ENCODE measurements around the gene PDS5B. TPM values are rescaled to one million over a fixed set of nuclear protein-coding genes. Genes with fewer than 3 reads are reported as not detected.
"Not testable (repeated sequence)": the region's sequence is repeated elsewhere in the genome, so short reads cannot be mapped to it uniquely, and the experiment has no call there.

PDS5B gene
- total RNA-seq, 1 experiment from 2014 or later, result 25.4 TPM

- TF ChIP-seq CTCF (IDR thresholded peaks at IDR 0.05; ENCODE audit: unreplicated experiment), result no peak
- no TSS peak for BruUV-seq (replicated peaks)
- intact Hi-C loops (cut with micrococcal nuclease), result no loop called here
- Mint-ChIP-seq H3K27ac (ENCODE audit: low read depth, unreplicated experiment) (no peak overlapping the region), H3K36me3 (ENCODE audit: insufficient read depth, unreplicated experiment) (peaks cover 15% of the 10 kb centered on the region), H3K9me3 (ENCODE audit: unreplicated experiment) (no peaks in the 10 kb centered on the region), H3K27me3 (ENCODE audit: insufficient read depth, unreplicated experiment) (no peaks in the 10 kb centered on the region), H3K4me1 (ENCODE audit: insufficient read depth, unreplicated experiment) (peaks cover 14% of the 10 kb centered on the region), H3K4me3 (ENCODE audit: unreplicated experiment) (no peak overlapping the region)
- no peak for DNase-seq (ENCODE audit: unreplicated experiment)
- ChIA-PET POLR2A (interaction anchor here (0.7 kb wide), 1 partner anchor 18 kb away, joined by 4 read pairs; no protein-coding TSS in a partner anchor), CTCF (interaction anchor here (0.7 kb wide), 1 partner anchor 46 kb away, joined by 4 read pairs; no protein-coding TSS in a partner anchor)
Observed at GRCh38 chr13:32726374-32727037, 140.3 kb downstream of the PDS5B start.

GRCh38 chr13:32728327-32728726, 142.1 kb downstream of the PDS5B start:
- Mint-ChIP-seq H3K27ac (ENCODE audit: low read depth, unreplicated experiment) (no peak overlapping the region), H3K4me3 (ENCODE audit: unreplicated experiment) (no peak overlapping the region), H3K4me1 (ENCODE audit: insufficient read depth, unreplicated experiment) (peaks cover 23% of the 10 kb centered on the region), H3K9me3 (ENCODE audit: unreplicated experiment) (no peaks in the 10 kb centered on the region), H3K27me3 (ENCODE audit: insufficient read depth, unreplicated experiment) (no peaks in the 10 kb centered on the region), H3K36me3 (ENCODE audit: insufficient read depth, unreplicated experiment) (peaks cover 11% of the 10 kb centered on the region)
- ChIA-PET CTCF (interaction anchor here (0.7 kb wide), 1 partner anchor 165 kb away, joined by 3 read pairs; no protein-coding TSS in a partner anchor), POLR2A (no interaction called here)
- no peak for TF ChIP-seq CTCF (IDR thresholded peaks at IDR 0.05; ENCODE audit: unreplicated experiment)
- DNase-seq (ENCODE audit: unreplicated experiment), result no peak
- intact Hi-C loops (cut with micrococcal nuclease), result no loop called here
- BruUV-seq (replicated peaks), result no TSS peak

DNA sequence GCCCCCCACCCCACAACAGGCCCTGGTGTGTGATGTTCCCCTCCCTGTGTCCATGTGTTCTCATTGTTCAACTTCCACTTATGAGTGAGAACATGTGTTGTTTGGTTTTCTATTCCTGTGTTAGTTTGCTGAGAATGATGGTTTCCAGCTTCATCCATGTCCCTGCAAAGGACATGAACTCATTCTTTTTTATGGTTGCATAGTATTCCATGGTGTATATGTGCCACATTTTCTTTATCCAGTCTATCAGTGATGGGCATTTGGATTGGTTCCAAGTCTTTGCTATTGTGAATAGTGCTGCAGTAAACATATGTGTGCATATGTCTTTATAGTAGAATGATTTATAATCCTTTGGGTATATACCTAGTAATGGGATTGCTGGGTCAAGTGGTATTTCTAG, 142.8 kb downstream of the PDS5B start:
- BruUV-seq (replicated peaks); DNase-seq (ENCODE audit: unreplicated experiment); H3K4me3 Mint-ChIP-seq (ENCODE audit: unreplicated experiment); CTCF ChIA-PET; H3K9me3 Mint-ChIP-seq (ENCODE audit: unreplicated experiment); intact Hi-C loops (cut with micrococcal nuclease); H3K27me3 Mint-ChIP-seq (ENCODE audit: insufficient read depth, unreplicated experiment); POLR2A ChIA-PET; H3K27ac Mint-ChIP-seq (ENCODE audit: low read depth, unreplicated experiment): not testable (repeated sequence)
- peaks cover 31% of the 10 kb centered on the region for H3K4me1 Mint-ChIP-seq (ENCODE audit: insufficient read depth, unreplicated experiment)
- peaks cover 11% of the 10 kb centered on the region for H3K36me3 Mint-ChIP-seq (ENCODE audit: insufficient read depth, unreplicated experiment)

GRCh38 chr13:32731074-32731473, 144.8 kb downstream of the PDS5B start:
- ChIA-PET POLR2A (interaction anchor here (1.1 kb wide), 1 partner anchor 59 kb away, joined by 3 read pairs; no protein-coding TSS in a partner anchor), CTCF (interaction anchor here (0.6 to 1.2 kb wide), 3 partner anchors 473 to 786 kb away, joined by 3 read pairs; no protein-coding TSS in a partner anchor)
- no peaks in the 10 kb centered on the region for H3K9me3 Mint-ChIP-seq (ENCODE audit: unreplicated experiment)
- peak overlapping the region; percentile 46 for H3K27ac Mint-ChIP-seq (ENCODE audit: low read depth, unreplicated experiment)
- DNase-seq (ENCODE audit: unreplicated experiment), result no peak
- BruUV-seq (replicated peaks), result no TSS peak
- intact Hi-C loops (cut with micrococcal nuclease), result no loop called here
- H3K27me3 Mint-ChIP-seq (ENCODE audit: insufficient read depth, unreplicated experiment), result no peaks in the 10 kb centered on the region
- H3K4me1 Mint-ChIP-seq (ENCODE audit: insufficient read depth, unreplicated experiment), result peaks cover 33% of the 10 kb centered on the region
- H3K4me3 Mint-ChIP-seq (ENCODE audit: unreplicated experiment), result no peak overlapping the region
- peaks cover 3% of the 10 kb centered on the region for H3K36me3 Mint-ChIP-seq (ENCODE audit: insufficient read depth, unreplicated experiment)
- TF ChIP-seq CTCF (IDR thresholded peaks at IDR 0.05; ENCODE audit: unreplicated experiment), result no peak
